Measurements from ENCODE around the gene SMYD3.

SMYD3 gene

DNA sequence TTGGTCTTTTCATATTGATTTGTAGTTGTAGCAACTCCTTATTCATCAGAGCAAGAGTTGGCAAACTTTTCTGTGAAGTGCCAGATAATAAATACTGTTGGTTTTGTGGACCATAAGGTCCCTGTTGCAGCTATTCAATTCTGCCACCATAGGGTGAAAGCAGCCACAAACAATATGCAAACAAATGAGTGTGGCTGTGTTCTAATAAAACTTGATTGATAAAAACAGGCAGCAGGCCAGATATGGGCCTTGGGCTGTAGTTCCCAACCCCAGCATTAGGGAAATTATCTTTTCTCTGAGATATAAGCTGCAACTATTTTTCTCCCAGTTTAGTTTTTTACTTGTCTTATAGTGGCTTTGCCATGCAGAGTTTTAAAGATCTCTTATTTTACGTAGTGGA, 469.2 kb downstream of the SMYD3 start:
- no peaks in the 10 kb centered on the region for H3K27me3 ChIP-seq (ENCODE audit: insufficient read depth, low read depth)
- no peaks in the 10 kb centered on the region for H3K79me2 ChIP-seq (ENCODE audit: insufficient read depth, low read depth)
- H3K4me2 ChIP-seq: no peak overlapping the region
- H3K4me3 ChIP-seq (IDR thresholded peaks at IDR 0.05; ENCODE audit: insufficient read depth, low read depth, low read length): no peak overlapping the region
- H3K9ac ChIP-seq: no peak overlapping the region
- H3K27ac ChIP-seq: no peak overlapping the region
- H4K20me1 ChIP-seq (ENCODE audit: insufficient read depth): no peaks in the 10 kb centered on the region
- H3K36me3 ChIP-seq (ENCODE audit: insufficient read depth): no peaks in the 10 kb centered on the region
- TF ChIP-seq, protein P1, sequence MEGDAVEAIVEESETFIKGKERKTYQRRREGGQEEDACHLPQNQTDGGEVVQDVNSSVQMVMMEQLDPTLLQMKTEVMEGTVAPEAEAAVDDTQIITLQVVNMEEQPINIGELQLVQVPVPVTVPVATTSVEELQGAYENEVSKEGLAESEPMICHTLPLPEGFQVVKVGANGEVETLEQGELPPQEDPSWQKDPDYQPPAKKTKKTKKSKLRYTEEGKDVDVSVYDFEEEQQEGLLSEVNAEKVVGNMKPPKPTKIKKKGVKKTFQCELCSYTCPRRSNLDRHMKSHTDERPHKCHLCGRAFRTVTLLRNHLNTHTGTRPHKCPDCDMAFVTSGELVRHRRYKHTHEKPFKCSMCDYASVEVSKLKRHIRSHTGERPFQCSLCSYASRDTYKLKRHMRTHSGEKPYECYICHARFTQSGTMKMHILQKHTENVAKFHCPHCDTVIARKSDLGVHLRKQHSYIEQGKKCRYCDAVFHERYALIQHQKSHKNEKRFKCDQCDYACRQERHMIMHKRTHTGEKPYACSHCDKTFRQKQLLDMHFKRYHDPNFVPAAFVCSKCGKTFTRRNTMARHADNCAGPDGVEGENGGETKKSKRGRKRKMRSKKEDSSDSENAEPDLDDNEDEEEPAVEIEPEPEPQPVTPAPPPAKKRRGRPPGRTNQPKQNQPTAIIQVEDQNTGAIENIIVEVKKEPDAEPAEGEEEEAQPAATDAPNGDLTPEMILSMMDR (conservative IDR thresholded peaks at IDR 0.05; ENCODE audit: low read depth, low read length): no peak
- H2AFZ ChIP-seq (ENCODE audit: low read depth): no peak overlapping the region
- H3K4me1 ChIP-seq (ENCODE audit: low read depth, poor library complexity, severe bottlenecking): no peaks in the 10 kb centered on the region

DNA sequence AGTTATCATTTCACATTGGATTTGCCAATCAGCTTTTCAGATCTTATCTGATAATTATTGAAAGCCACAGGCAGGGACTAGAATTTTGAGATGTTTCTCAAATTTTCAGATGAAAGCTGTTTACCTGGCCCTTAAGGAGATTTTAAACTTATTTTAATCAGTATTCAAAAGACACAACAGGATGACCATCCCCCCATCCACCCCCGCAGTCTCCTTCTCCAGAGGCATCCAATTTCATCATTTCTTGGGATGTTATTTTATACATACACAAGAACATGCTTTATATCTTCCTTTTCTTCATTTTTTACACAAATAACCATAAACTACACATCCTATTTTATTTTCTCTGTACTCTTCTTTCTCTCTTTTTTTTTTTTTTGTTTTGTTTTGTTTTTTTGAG, 470.9 kb downstream of the SMYD3 start:
- no peaks in the 10 kb centered on the region for H3K79me2 ChIP-seq (ENCODE audit: insufficient read depth, low read depth)
- H3K4me2 ChIP-seq: no peak overlapping the region
- H2AFZ ChIP-seq (ENCODE audit: low read depth): no peak overlapping the region
- H3K9ac ChIP-seq: no peak overlapping the region
- H4K20me1 ChIP-seq (ENCODE audit: insufficient read depth): no peaks in the 10 kb centered on the region
- TF ChIP-seq, protein P1 (conservative IDR thresholded peaks at IDR 0.05; ENCODE audit: low read depth, low read length): no peak
- no peaks in the 10 kb centered on the region for H3K4me1 ChIP-seq (ENCODE audit: low read depth, poor library complexity, severe bottlenecking)
- H3K4me3 ChIP-seq (IDR thresholded peaks at IDR 0.05; ENCODE audit: insufficient read depth, low read depth, low read length): no peak overlapping the region
- H3K36me3 ChIP-seq (ENCODE audit: insufficient read depth): no peaks in the 10 kb centered on the region
- no peaks in the 10 kb centered on the region for H3K27me3 ChIP-seq (ENCODE audit: insufficient read depth, low read depth)
- H3K27ac ChIP-seq: no peak overlapping the region

DNA sequence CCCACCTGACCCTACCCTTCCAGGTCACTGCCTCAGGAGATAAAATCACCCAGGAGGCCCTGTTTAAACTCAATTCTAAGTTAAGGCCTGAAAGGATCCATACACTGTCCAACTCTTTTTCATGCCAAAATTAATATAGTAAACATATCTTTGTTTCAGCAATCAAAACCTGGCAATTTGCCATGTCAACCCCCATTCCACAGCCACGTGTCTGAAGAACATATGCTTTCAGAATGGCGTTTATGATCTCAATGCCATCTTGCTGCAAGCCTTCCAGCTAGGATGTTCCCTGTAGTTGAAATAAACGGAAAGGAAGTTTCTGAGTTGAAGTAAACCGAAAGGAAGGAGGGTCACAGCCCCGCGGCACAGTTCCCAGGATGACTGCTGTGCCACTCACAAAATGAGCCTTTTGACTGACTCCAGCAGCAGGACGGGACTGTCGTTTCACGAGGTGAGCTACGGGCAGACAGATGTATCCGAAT, 472.0 kb downstream of the SMYD3 start:
- Histone ChIP-seq H3K4me3 (IDR thresholded peaks at IDR 0.05; ENCODE audit: insufficient read depth, low read depth, low read length) (no peak overlapping the region), H3K27ac (no peak overlapping the region), H4K20me1 (ENCODE audit: insufficient read depth) (no peaks in the 10 kb centered on the region), H3K4me1 (ENCODE audit: low read depth, poor library complexity, severe bottlenecking) (no peaks in the 10 kb centered on the region), H3K79me2 (ENCODE audit: insufficient read depth, low read depth) (no peaks in the 10 kb centered on the region), H3K27me3 (ENCODE audit: insufficient read depth, low read depth) (no peaks in the 10 kb centered on the region), H3K4me2 (no peak overlapping the region), H3K9ac (no peak overlapping the region), H3K36me3 (ENCODE audit: insufficient read depth) (no peaks in the 10 kb centered on the region), H2AFZ (ENCODE audit: low read depth) (no peak overlapping the region)
- TF ChIP-seq, protein P1 (conservative IDR thresholded peaks at IDR 0.05; ENCODE audit: low read depth, low read length): no peak

DNA sequence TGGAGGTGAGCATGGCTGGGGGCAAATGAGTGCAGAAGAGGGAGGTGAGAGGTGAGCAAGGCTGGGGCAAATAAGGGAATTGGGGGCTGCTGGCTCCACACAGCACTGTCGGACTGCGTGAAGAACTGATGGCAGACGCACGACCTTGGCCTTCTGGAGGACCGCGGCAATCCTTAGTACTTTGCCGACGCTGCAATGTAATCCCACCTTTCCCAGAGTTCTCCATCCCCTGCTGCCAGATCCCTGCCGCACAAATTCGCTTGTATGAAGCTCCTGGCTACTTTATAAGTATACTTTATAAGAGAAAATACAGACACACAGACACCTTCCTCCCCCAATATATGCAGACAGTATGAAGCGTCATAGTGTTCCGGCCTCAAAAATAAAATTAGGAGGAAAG, 472.4 kb downstream of the SMYD3 start:
- H3K36me3 ChIP-seq (ENCODE audit: insufficient read depth): no peaks in the 10 kb centered on the region
- H3K27me3 ChIP-seq (ENCODE audit: insufficient read depth, low read depth): no peaks in the 10 kb centered on the region
- no peaks in the 10 kb centered on the region for H3K79me2 ChIP-seq (ENCODE audit: insufficient read depth, low read depth)
- no peak overlapping the region for H3K4me3 ChIP-seq (IDR thresholded peaks at IDR 0.05; ENCODE audit: insufficient read depth, low read depth, low read length)
- H3K9ac ChIP-seq: no peak overlapping the region
- no peak overlapping the region for H3K27ac ChIP-seq
- TF ChIP-seq, protein P1 (conservative IDR thresholded peaks at IDR 0.05; ENCODE audit: low read depth, low read length): no peak
- no peak overlapping the region for H3K4me2 ChIP-seq
- H2AFZ ChIP-seq (ENCODE audit: low read depth): no peak overlapping the region
- H4K20me1 ChIP-seq (ENCODE audit: insufficient read depth): no peaks in the 10 kb centered on the region
- no peaks in the 10 kb centered on the region for H3K4me1 ChIP-seq (ENCODE audit: low read depth, poor library complexity, severe bottlenecking)
